Measurements from ENCODE around the gene SHISAL1.

The SHISAL1 gene

GRCh38 chr22:44202261-44202789, 110.4 kb downstream of the SHISAL1 start:
- no peak overlapping the region for H3K27ac ChIP-seq (ENCODE audit: low read length)
- no peaks in the 10 kb centered on the region for H4K20me1 ChIP-seq (ENCODE audit: insufficient read depth, low read length)
- H3K4me2 ChIP-seq (ENCODE audit: low read length) = no peak overlapping the region
- H3K9ac ChIP-seq (ENCODE audit: low read length) = no peak overlapping the region
- H3K79me2 ChIP-seq (ENCODE audit: low read length) = no peaks in the 10 kb centered on the region
- TF ChIP-seq CTCF (IDR thresholded peaks at IDR 0.05; ENCODE audit: low read depth, low read length) (no peak), EZH2phosphoT487 (IDR thresholded peaks at IDR 0.05; ENCODE audit: low read depth) (no peak)
- H3K4me3 ChIP-seq (ENCODE audit: low read length) = no peak overlapping the region
- no peak overlapping the region for H2AFZ ChIP-seq (ENCODE audit: low read depth, low read length)
- peaks cover 5% of the 10 kb centered on the region for H3K4me1 ChIP-seq (ENCODE audit: low read length)
- H3K27me3 ChIP-seq (ENCODE audit: low read depth, low read length) = peaks cover 37% of the 10 kb centered on the region
- H3K36me3 ChIP-seq (replicated peaks; ENCODE audit: low read depth, low read length) = no peaks in the 10 kb centered on the region
- H3K9me3 ChIP-seq (ENCODE audit: insufficient read depth, low read length) = no peaks in the 10 kb centered on the region

DNA sequence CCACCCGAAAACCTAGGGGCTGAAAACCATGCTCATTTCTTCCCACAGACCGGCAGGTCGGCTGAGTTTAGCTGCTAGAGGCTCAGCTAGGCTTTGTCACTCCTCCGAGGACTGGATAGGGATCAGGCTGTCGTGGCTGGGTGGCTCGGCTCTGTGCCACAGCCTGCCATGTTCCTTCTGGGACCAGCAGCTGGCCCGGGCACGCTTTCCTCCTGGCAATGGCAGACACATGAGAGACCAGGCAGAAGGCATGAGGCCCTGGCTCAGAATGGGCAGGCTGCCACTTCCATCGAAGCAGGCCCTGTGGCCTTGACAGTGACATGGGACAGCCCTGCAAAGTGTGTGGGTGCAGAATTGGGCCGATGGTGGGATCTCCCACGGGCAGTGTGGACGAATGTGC, 111.1 kb downstream of the SHISAL1 start:
- no peak overlapping the region for H2AFZ ChIP-seq (ENCODE audit: low read depth, low read length)
- no peaks in the 10 kb centered on the region for H3K79me2 ChIP-seq (ENCODE audit: low read length)
- H3K9ac ChIP-seq (ENCODE audit: low read length) = no peak overlapping the region
- H3K27me3 ChIP-seq (ENCODE audit: low read depth, low read length) = peaks cover 39% of the 10 kb centered on the region
- H3K36me3 ChIP-seq (replicated peaks; ENCODE audit: low read depth, low read length) = no peaks in the 10 kb centered on the region
- H3K9me3 ChIP-seq (ENCODE audit: insufficient read depth, low read length) = no peaks in the 10 kb centered on the region
- H3K4me3 ChIP-seq (ENCODE audit: low read length) = no peak overlapping the region
- H3K4me2 ChIP-seq (ENCODE audit: low read length) = no peak overlapping the region
- TF ChIP-seq EZH2phosphoT487 (IDR thresholded peaks at IDR 0.05; ENCODE audit: low read depth) = no peak
- no peak for TF ChIP-seq CTCF (IDR thresholded peaks at IDR 0.05; ENCODE audit: low read depth, low read length)
- no peaks in the 10 kb centered on the region for H4K20me1 ChIP-seq (ENCODE audit: insufficient read depth, low read length)
- H3K27ac ChIP-seq (ENCODE audit: low read length) = no peak overlapping the region
- peaks cover 5% of the 10 kb centered on the region for H3K4me1 ChIP-seq (ENCODE audit: low read length)

DNA sequence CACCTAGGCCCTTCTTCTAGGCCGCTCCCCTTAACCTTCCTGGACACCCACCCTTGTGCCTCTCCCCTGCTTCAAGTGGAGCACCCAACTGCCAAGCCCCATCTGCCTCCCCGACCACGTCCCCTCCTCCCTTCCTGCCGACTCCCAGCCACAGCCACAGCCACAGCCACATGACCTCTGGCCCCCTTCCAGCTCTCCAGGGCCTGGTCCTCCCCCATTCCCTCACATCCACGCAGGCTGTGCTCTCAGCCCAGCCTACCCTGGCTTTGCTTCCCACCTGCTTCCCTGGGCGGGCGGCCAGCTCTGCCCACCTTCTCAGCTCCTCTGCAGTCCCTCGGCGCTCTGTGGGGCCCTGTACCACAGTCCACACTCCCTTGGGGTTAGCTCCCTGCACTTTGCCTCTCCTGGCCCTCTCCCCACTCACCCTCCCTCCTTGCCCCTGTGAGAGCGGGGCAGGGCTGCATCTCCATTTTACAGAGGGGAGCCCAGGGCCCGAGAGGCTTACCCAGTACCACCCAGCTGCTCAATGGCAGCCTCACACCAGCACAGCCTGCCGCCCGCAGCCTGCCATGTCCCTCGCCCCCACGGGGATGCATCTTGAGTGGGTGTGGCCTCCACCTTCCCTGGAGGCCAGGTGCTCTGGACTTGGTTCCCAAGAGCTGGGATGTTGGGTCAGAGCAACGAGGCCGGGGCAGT, 111.7 kb downstream of the SHISAL1 start:
- Histone ChIP-seq H3K27me3 (ENCODE audit: low read depth, low read length) (peaks cover 43% of the 10 kb centered on the region), H3K9ac (ENCODE audit: low read length) (no peak overlapping the region), H3K79me2 (ENCODE audit: low read length) (no peaks in the 10 kb centered on the region), H3K4me3 (ENCODE audit: low read length) (no peak overlapping the region), H2AFZ (ENCODE audit: low read depth, low read length) (no peak overlapping the region), H3K4me1 (ENCODE audit: low read length) (peaks cover 5% of the 10 kb centered on the region), H3K27ac (ENCODE audit: low read length) (no peak overlapping the region), H3K9me3 (ENCODE audit: insufficient read depth, low read length) (no peaks in the 10 kb centered on the region), H3K4me2 (ENCODE audit: low read length) (no peak overlapping the region), H3K36me3 (replicated peaks; ENCODE audit: low read depth, low read length) (no peaks in the 10 kb centered on the region), H4K20me1 (ENCODE audit: insufficient read depth, low read length) (no peaks in the 10 kb centered on the region)
- no peak for TF ChIP-seq CTCF (IDR thresholded peaks at IDR 0.05; ENCODE audit: low read depth, low read length)
- TF ChIP-seq EZH2phosphoT487 (IDR thresholded peaks at IDR 0.05; ENCODE audit: low read depth) = no peak

- Histone ChIP-seq H3K36me3 (replicated peaks; ENCODE audit: low read depth, low read length) (no peaks in the 10 kb centered on the region), H3K27me3 (ENCODE audit: low read depth, low read length) (peaks cover 47% of the 10 kb centered on the region), H3K4me1 (ENCODE audit: low read length) (peaks cover 10% of the 10 kb centered on the region), H4K20me1 (ENCODE audit: insufficient read depth, low read length) (peaks cover 5% of the 10 kb centered on the region), H3K79me2 (ENCODE audit: low read length) (no peaks in the 10 kb centered on the region), H2AFZ (ENCODE audit: low read depth, low read length) (no peak overlapping the region), H3K9ac (ENCODE audit: low read length) (no peak overlapping the region), H3K4me2 (ENCODE audit: low read length) (no peak overlapping the region), H3K9me3 (ENCODE audit: insufficient read depth, low read length) (no peaks in the 10 kb centered on the region), H3K4me3 (ENCODE audit: low read length) (no peak overlapping the region), H3K27ac (ENCODE audit: low read length) (no peak overlapping the region)
- TF ChIP-seq CTCF (IDR thresholded peaks at IDR 0.05; ENCODE audit: low read depth, low read length) (no peak), EZH2phosphoT487 (IDR thresholded peaks at IDR 0.05; ENCODE audit: low read depth) (no peak)
These were observed 112.3 kb downstream of the SHISAL1 start for GRCh38 chr22:44200451-44200850.

Data from OCI-LY3 (cell line).